Omental fat pad (tissue), 4 donors: Measurements from ENCODE around the gene TUFT1. TPM values are rescaled to one million over a fixed set of nuclear protein-coding genes. Genes with fewer than 3 reads are reported as not detected.

ENCODE experiments used
- ATAC-seq: fragments of 150-250 bp; one replicate; pipeline ENCODE4 v1.9.1; 2016; ENCODE audit warnings: mild to moderate bottlenecking, moderate library complexity; ENCODE audit not compliant: low FRiP score
- DNase-seq: peaks from one replicate; pipeline ENCODE4 v3.0.0-alpha.2; 2019; ENCODE audit warnings: low spot score
- CTCF ChIP-seq, 3 donors: fragments of 450-650 bp; IDR thresholded peaks; one replicate each; pipeline ENCODE4 v1.5.1; 2016 to 2017; ENCODE audit warnings: antibody characterized with exemption in 3 of 3, mild to moderate bottlenecking in 3 of 3, moderate library complexity in 2 of 3
- total RNA-seq, 4 donors: library from RNA; depleted of rRNA; stranded (reverse); fragments of >200 nt; gene quantifications; one replicate each; pipeline ENCODE4 v1.1.0, GENCODE V29; 2016

Gene TUFT1
- total RNA-seq = 10 to 100 TPM in 1 of 4 donors, 1 to 10 TPM in 3; 5.0 to 12.8 (median 7.7) TPM

DNA sequence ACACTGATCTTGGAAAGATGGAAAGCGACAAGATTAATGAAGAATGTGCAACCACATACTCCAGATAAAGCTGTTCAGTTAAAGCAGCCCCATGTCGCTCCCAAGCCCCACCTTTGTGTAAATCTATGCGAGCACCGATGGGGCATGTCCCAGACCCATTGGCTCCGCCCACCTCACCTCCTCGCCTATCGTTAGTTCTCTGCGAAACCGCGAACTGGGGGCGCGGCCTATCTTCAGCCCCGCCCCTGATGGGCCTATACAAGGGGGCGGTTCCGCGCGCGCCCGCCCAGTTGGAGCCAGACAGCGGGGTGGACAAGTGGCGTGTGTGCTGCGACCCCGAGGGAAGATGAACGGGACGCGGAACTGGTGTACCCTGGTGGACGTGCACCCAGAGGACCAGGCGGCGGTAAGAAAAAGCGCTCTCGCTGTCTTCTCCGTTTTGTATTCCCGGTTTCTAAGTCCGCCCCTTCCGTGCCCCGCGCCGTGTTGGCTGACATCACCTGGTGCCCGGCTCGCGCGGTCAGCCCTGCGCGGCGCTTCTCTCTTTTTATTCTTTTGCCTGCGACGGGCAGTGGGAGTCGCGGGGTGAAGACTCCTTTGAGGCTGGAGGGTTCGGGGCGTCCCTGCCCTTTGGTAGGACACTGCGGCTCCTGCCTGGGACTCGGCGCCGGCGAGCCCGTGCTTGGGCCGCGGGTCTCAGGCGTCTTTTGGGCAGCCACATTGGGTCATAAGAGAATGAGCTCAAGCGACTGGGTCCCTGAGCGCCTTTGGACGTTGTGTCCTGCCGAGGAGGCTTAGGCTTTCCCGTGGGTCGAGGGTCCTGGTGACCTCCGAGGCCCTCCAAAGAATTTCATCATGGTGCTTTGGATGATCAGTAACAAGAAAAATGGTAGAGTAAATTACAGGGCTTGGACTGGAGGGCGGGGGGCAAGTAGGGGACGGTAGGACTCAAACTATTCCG, at the start of gene TUFT1:
Gene TUFT1, plus strand, starts transcription at position 289 of the 961 bp plus-strand sequence. Its CDS starts 58 bp downstream, at position 347.
- no peak for TF ChIP-seq CTCF (IDR thresholded peaks at IDR 0.05)
- ATAC-seq = peak; percentile 92
- peak; percentile 84 for DNase-seq

- ATAC-seq (no peak), DNase-seq (no peak)
- TF ChIP-seq CTCF (IDR thresholded peaks at IDR 0.05) = no peak
Observed at GRCh38 chr1:151491641-151492040, 48.5 kb upstream of the TUFT1 start.

DNA sequence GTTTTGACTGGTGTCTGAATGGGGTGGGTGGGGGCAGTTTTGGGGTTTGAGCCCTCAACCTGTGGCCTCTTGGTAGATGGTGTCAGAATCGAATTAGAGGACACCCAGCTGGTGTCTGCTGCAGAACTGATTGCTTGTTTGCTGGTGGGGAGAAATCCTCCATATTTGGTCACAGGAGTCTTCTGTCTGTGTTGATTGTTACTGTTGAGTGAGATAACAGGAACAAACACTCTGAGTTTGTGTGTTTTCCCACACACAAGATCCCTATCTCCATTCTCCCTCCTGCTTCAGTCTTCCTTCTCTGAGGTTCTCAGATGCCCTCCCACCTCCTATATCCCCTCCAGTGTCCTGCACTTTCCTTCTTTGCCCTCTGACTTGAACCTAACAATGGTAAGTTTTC, 48.0 kb upstream of the TUFT1 start:
- DNase-seq (no peak), ATAC-seq (no peak)
- TF ChIP-seq CTCF (IDR thresholded peaks at IDR 0.05) = no peak

DNA sequence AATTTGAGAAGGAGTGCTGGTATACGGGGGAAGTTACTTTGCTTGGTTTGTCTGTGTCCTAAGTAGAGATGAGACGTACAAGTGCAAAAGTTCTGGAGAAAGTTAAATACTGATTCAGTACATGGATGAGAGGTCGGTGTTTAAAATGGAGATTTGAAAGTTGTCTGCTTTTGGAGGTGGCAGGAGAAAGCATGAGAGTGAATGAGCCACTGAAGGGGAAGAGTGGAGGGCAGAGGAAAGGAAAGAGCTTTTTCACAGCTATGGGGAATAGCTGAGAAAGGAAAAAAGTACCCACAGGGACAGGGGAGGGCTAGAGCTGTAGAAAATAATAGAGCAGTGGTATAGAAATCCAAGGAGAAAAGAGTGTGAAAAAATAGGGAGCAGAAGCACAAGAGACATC, 47.1 kb upstream of the TUFT1 start:
- DNase-seq (no peak), ATAC-seq (no peak)
- TF ChIP-seq CTCF (IDR thresholded peaks at IDR 0.05) = no peak

GRCh38 chr1:151494741-151495281, 45.3 kb upstream of the TUFT1 start:
- ATAC-seq = peak; percentile 91
- no peak for TF ChIP-seq CTCF (IDR thresholded peaks at IDR 0.05)
- DNase-seq = no peak

GRCh38 chr1:151495316-151495715, 44.8 kb upstream of the TUFT1 start:
- ATAC-seq (no peak), DNase-seq (no peak)
- TF ChIP-seq CTCF (IDR thresholded peaks at IDR 0.05) = no peak
